CD4-positive, alpha-beta T cell treated with Interferon alpha-2 for 1 hour (primary cell): Measurements from ENCODE around the gene TIFAB.
A peak's percentile ranks its signal among the peaks of the same experiment; 100 is the strongest.

Experiments
- DNase-seq, 2 donors: peaks; one replicate each; pipeline ENCODE4 v3.0.0-alpha.2; 2020 to 2022

The TIFAB gene

DNA sequence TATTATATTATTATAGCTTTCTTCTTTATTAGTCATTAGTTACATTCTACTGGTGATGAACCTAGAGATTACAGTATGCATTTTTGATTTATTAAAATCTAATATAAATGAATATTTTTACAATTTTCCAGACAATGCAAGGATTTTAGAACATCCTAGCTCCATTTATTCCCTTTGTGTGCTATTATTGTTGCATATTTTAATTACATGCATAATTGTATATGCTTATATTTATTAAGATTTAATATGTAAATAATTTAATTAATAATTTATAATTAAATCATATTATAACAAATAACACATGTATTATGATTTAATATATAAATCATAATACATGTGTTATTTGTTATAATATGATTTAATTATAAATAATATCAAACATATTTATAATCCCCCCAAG lies 29.7 kb downstream of the TIFAB start:
- no peak for DNase-seq

DNA sequence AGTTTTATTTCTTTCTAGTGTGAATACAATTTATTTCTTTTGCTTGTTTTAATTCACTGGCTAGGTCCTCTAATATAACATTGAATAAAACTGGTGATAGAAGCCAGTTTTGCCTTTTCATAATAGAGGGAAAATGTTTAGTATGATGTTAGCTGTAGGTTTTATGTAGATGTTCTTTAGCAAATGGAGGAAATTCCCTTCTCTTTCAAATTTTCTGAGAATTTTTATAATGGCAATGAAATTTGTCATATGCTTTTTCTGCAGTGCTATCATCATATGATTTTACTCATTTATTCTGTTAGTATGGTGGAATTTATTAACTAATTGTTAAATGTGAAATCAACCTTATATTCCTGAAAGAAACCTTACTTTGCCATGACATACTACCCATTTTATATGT lies 35.1 kb downstream of the TIFAB start:
- no peak for DNase-seq

DNA sequence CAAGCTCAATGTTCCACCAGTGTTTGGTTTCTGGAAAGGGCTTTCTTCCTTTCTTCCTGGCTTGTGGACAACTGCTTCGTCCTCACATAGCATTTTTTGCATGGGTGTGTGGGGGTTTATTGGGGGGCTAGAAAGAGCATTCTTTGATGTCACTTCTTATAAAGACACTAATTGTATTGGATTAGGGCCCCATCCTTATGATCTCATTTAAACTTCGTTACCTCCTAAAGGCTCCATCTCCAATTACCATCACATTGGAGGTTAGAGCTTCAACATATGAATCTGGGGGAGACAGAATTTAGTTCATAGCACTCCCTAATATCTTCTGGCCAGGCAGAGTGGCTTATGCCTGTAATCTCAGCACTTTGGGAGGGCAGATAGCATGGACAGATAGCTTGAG lies 47.1 kb downstream of the TIFAB start:
- DNase-seq = no peak

DNA sequence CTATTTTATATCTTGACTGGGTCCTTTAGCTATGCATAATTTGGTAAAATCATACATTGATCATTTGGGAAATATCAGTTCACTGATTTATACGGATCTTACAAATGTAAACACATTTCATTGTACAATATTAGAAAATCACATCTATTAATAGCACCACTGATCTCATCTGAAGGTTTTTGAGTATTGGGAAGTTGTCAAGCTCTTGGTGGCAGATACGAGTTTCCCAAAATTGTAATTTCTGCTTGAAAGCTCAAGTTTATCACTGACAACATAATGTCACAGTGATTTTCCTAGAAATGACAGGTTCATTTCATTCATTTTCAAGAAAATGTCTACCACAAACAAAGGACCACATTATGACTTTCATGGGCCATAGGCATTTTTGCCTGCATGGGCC lies 50.1 kb downstream of the TIFAB start:
- DNase-seq = no peak

DNA sequence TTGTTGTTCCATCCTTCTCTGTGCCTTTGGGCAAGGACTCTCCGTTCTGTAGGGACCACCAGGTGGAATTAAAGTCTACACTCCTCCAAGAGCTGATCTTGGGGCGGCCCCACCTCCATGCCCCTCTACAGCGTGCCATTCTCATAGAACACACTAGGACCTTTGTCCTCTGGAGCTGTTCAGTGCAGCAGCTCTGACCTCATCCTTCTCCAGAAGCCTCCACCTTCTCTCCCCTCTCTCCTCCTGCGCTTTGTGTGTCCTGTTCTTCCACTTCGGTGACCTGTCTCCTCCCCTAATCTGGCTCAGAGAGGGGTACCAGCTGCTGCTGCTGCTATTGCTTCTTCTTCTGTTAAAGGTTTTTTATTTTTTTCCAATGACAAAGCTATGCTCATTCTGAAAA lies 51.3 kb downstream of the TIFAB start:
- no peak for DNase-seq

DNA sequence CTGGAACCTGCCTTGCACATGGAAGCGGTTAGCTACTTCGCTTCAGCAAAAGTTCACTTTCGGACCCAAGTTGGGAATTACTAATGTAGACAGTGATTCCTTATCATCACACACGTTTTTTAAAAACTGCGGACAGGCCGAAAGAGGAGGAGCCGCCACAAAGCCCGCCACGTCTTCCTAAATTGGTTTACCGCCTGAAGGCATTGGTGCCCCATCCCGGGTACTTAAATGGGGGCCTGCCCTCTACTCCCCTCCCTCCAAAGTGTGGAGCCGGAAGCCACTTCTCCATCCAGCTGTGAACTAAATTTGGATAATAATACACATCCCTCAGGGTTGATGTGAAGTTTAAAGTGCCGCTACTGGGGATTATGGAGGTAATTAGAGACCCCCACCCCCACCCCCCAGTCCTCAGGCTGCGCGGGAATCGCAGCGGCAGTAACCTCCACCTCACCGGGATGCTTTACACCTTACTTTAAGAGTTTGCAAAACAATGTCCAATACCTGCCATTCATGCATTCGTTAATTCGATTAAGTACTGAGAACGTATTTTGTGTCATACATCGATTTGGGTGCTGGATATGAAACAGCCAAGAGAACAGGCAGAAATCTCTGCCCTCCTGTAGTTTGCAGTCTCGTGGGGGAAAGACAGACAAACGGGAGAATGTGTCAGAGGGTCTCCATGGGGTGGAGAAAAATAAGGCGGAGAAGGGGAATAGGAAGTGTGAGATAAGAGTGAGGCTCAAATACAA lies 52.2 kb downstream of the TIFAB start:
- DNase-seq = no peak

DNA sequence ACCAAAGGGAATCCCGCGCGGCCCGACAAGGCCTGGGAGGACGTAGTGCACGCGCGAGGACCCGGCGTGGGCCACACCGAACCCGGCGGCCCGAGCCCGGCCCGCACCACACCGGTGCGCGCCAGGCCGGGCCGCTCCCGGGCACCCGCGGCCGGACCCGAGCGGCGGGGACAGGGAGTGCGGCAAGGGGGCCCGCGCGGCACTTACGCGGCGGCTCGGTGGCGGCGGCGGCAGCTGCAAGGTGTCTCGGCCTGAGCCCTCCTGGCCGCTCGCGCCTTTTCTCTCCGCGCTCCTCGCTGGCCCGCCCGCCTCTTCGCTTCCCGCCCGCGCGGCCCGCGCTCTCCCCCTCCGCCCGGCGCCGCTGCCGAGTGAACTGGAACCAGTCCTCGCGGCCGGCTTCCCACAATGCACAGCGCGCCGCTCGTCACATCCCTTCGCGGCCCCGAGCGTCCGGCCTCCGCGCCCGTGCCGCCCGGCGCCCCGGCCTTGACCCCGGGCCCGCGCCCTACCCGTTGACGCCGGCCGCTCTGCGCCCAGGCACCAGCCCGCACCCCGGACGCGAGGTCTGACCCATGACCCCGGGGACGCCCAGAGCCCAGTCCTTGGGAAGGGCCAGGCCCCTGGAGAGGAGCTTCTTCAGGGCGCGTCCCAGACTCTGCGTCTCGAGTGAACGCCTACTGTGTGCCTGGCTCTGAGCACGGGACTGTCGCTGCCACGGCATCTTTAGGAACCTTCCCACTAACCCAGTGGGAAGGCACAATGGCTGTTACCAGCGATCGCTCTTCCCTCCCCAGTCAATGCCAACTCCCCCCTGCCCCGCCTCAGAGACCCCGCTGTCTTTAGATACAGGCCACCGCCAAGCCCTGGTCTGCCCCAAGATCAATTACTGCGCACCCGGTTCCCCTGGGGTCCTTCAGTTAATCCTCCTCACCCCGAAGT lies 53.0 kb downstream of the TIFAB start, which contains the start of gene MACROH2A1:
Gene MACROH2A1, minus strand, starts transcription at position 377 of the 939 bp plus-strand sequence. CDS start 10,138 bp downstream, outside the sequence.
- DNase-seq = peak; percentile 82 to 85

DNA sequence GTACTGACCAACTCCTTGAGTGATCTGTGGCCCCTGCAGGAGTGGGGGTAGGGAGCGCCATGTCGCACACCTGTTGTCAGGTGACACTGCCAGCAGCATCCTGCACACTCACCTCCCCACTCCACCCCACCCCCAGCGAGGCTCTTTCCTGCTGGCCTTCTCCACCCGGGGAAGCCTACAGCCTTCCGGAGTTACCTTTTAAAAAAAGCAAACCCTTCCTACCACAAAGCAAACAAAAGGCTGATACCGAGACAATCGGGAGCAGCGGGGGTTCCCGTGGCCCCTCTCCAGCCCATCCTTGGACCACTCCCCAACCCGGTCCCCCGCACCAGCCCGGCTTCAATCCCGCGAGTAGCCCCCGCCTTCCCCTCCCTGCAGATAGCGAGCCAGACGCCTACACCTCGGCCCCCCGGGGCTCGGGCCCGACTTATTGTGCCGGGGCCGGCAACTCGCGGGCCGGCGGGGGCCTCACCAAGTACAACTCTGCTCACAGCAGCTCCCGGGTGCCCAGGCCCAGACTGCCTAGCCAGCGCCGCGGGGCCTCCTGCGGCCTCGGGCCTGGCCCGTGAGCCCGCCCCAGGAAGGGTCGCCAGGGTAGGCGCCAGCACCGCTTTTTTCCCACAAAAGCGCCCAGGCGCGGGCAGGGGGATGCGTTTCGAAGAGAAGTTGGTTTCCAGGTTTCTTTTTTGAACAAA lies 53.8 kb downstream of the TIFAB start:
- peak in 1 of 2 donors; percentile 57 for DNase-seq
